ENCODE measurements around the gene MCF2L2.

The MCF2L2 gene

GRCh38 chr3:183306798-183307671 is 121.4 kb downstream of the MCF2L2 start:
- DNase-seq (ENCODE audit: low read depth), result peak; percentile 78
- TF ChIP-seq CTCF (conservative IDR thresholded peaks at IDR 0.05; ENCODE audit: control insufficient read depth, insufficient read depth, low read depth, low read length), result no peak
- H3K4me3 ChIP-seq (ENCODE audit: control insufficient read depth, low read depth, low read length), result no peak overlapping the region

- H3K4me3 ChIP-seq (ENCODE audit: control insufficient read depth, low read depth, low read length), result no peak overlapping the region
- no peak for TF ChIP-seq CTCF (conservative IDR thresholded peaks at IDR 0.05; ENCODE audit: control insufficient read depth, insufficient read depth, low read depth, low read length)
- no peak for DNase-seq (ENCODE audit: low read depth)
Observed at GRCh38 chr3:183303690-183304089, 124.7 kb downstream of the MCF2L2 start.

- DNase-seq (ENCODE audit: low read depth), result no peak
- H3K4me3 ChIP-seq (ENCODE audit: control insufficient read depth, low read depth, low read length), result no peak overlapping the region
- TF ChIP-seq CTCF (conservative IDR thresholded peaks at IDR 0.05; ENCODE audit: control insufficient read depth, insufficient read depth, low read depth, low read length), result no peak
Observed at GRCh38 chr3:183301937-183302580, 126.4 kb downstream of the MCF2L2 start.

GRCh38 chr3:183300996-183301562 is 127.3 kb downstream of the MCF2L2 start:
- no peak for TF ChIP-seq CTCF (conservative IDR thresholded peaks at IDR 0.05; ENCODE audit: control insufficient read depth, insufficient read depth, low read depth, low read length)
- DNase-seq (ENCODE audit: low read depth), result peak; percentile 51
- no peak overlapping the region for H3K4me3 ChIP-seq (ENCODE audit: control insufficient read depth, low read depth, low read length)

GRCh38 chr3:183299976-183300375 is 128.4 kb downstream of the MCF2L2 start:
- no peak for TF ChIP-seq CTCF (conservative IDR thresholded peaks at IDR 0.05; ENCODE audit: control insufficient read depth, insufficient read depth, low read depth, low read length)
- no peak for DNase-seq (ENCODE audit: low read depth)
- no peak overlapping the region for H3K4me3 ChIP-seq (ENCODE audit: control insufficient read depth, low read depth, low read length)

- DNase-seq (ENCODE audit: low read depth), result peak; percentile 97
- no peak for TF ChIP-seq CTCF (conservative IDR thresholded peaks at IDR 0.05; ENCODE audit: control insufficient read depth, insufficient read depth, low read depth, low read length)
- no peak overlapping the region for H3K4me3 ChIP-seq (ENCODE audit: control insufficient read depth, low read depth, low read length)
Observed at GRCh38 chr3:183298701-183299153, 129.7 kb downstream of the MCF2L2 start.

All from fibroblast of mammary gland (primary cell).